ENCODE measurements around the gene FANCC.

GRCh38 chr9:95204710-95205109 lies 112.8 kb downstream of the FANCC start:
- TF ChIP-seq CTCF (IDR thresholded peaks at IDR 0.05) (no peak), POLR2A (IDR thresholded peaks at IDR 0.05) (no peak)
